ENCODE measurements around the gene CFAP43.

GRCh38 chr10:104242545-104242944 is 10.4 kb upstream of the CFAP43 start:
- TF ChIP-seq, protein P1, sequence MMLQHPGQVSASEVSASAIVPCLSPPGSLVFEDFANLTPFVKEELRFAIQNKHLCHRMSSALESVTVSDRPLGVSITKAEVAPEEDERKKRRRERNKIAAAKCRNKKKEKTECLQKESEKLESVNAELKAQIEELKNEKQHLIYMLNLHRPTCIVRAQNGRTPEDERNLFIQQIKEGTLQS (IDR thresholded peaks at IDR 0.05): no peak
- TF ChIP-seq, protein P2, sequence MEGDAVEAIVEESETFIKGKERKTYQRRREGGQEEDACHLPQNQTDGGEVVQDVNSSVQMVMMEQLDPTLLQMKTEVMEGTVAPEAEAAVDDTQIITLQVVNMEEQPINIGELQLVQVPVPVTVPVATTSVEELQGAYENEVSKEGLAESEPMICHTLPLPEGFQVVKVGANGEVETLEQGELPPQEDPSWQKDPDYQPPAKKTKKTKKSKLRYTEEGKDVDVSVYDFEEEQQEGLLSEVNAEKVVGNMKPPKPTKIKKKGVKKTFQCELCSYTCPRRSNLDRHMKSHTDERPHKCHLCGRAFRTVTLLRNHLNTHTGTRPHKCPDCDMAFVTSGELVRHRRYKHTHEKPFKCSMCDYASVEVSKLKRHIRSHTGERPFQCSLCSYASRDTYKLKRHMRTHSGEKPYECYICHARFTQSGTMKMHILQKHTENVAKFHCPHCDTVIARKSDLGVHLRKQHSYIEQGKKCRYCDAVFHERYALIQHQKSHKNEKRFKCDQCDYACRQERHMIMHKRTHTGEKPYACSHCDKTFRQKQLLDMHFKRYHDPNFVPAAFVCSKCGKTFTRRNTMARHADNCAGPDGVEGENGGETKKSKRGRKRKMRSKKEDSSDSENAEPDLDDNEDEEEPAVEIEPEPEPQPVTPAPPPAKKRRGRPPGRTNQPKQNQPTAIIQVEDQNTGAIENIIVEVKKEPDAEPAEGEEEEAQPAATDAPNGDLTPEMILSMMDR (IDR thresholded peaks at IDR 0.05; ENCODE audit: low read depth, low read length, missing input control): no peak
- TF ChIP-seq, protein P3, sequence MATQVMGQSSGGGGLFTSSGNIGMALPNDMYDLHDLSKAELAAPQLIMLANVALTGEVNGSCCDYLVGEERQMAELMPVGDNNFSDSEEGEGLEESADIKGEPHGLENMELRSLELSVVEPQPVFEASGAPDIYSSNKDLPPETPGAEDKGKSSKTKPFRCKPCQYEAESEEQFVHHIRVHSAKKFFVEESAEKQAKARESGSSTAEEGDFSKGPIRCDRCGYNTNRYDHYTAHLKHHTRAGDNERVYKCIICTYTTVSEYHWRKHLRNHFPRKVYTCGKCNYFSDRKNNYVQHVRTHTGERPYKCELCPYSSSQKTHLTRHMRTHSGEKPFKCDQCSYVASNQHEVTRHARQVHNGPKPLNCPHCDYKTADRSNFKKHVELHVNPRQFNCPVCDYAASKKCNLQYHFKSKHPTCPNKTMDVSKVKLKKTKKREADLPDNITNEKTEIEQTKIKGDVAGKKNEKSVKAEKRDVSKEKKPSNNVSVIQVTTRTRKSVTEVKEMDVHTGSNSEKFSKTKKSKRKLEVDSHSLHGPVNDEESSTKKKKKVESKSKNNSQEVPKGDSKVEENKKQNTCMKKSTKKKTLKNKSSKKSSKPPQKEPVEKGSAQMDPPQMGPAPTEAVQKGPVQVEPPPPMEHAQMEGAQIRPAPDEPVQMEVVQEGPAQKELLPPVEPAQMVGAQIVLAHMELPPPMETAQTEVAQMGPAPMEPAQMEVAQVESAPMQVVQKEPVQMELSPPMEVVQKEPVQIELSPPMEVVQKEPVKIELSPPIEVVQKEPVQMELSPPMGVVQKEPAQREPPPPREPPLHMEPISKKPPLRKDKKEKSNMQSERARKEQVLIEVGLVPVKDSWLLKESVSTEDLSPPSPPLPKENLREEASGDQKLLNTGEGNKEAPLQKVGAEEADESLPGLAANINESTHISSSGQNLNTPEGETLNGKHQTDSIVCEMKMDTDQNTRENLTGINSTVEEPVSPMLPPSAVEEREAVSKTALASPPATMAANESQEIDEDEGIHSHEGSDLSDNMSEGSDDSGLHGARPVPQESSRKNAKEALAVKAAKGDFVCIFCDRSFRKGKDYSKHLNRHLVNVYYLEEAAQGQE (IDR thresholded peaks at IDR 0.05): no peak
- TF ChIP-seq GABPA (IDR thresholded peaks at IDR 0.05 in 1 of 2, conservative IDR thresholded peaks at IDR 0.05 in 1 of 2): no peak
- no peak for TF ChIP-seq EGR1 (IDR thresholded peaks at IDR 0.05; ENCODE audit: low read depth in 2 of 2)

All from liver (tissue), 3 donors.